Activated CD4-positive, alpha-beta T cell treated with anti-CD3 and anti-CD28 coated beads for 24 hours (primary cell): ENCODE measurements around the gene TGM4.

Experiments used
- DNase-seq, 2 donors: peaks; one replicate each; pipeline ENCODE4 v3.0.0-alpha.2; 2020; ENCODE audit warnings: low read depth in 2 of 2

The TGM4 gene

DNA sequence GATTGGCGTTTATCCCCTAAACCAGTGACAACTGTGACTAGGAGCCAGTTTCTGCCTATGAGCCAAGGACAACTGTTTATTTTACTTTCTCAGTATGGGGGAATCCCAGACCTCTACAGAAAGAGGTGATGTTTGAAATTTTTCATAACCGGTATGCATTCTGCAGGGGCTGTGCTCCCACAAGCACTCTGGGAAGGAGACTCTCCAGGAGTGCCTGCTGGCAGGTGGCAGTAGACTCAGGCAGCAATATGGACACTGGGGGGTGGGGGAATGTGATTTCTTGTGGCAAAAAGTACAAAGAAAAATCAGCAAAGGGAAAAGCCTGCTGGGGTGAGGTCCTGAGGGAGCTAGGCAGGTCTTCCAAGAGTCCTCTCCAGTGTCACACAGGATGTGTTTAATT, 5.9 kb downstream of the TGM4 start:
- no peak for DNase-seq

- DNase-seq: no peak
These were observed 9.0 kb downstream of the TGM4 start for GRCh38 chr3:44883213-44883955.

DNA sequence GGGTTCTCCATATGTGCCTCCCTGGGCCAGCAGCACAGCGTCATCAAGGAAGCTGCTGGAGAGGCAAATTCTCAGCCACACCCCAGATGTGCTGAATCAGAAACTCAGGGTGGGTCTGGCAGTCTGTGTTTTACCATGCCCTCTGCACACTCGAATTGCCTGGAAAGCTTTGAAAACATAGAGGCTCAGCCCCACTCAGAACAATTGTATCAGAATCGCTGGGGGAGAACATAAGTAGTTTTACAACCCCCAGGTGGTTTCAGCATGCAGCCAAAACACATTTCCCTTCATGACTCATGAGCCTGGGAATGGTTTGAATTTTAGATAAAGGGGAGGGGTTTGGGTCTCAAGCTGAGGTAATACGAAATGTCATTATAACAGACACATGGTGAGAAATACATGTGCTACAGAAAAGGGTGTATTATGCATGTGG, 9.6 kb downstream of the TGM4 start:
- no peak for DNase-seq

GRCh38 chr3:44885618-44886017, 11.2 kb downstream of the TGM4 start:
- no peak for DNase-seq

DNA sequence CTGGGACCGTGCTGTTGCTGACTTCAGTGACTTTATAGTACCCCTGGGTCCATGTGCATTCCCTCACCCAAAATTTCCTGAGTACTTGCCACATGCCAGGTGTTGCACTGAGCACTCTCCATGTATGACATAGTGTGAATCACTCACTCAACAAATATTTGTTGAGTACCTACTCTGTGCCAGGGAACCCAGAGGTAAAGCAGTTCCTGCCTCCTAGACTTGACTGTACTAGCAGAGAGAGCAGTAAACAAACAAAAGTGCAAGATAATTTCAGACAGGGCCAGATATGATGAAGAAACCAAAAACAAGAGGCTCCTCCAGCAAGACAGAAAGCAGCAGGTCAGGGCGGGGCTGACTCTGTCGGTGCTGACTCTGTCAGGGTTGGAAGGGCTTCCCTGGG, 12.2 kb downstream of the TGM4 start:
- no peak for DNase-seq

DNA sequence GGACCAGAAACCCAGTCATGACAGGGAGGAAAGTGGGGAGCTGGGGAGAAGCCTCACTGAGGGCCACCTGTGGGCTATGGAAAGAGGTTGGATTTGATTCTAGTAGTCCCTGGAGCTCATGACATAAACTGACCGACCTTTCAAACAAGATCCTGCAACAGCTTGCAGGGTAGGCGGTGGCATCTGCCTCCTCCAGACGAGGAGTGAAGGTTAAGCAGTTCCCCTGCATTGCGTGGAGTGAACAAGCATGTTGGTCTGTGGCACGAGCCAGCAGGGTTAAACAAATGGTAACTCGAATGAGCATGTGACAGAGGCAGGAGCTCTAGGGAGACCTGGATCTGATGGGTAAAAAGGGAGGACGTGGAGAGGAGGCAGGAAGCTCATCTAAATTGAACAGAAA, 12.7 kb downstream of the TGM4 start:
- DNase-seq: no peak

DNA sequence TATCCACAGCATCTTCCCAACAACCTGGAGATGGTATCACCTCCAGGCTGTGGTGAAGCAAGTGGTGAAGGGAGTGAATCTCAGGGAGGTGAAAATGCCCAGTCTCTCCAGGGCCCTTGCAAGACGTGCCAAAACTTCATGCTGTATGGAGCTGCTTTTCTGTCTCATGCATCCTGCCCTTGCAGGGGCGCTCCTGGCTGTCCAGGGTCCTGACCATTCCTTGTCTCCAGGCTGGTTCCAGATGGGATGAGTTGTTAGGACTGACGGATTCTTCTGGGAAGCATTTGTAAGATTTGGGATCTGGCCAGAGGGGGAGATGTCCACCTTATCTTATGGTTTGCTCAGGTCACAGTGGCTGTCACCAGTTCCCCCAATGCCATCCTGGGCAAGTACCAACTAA, 15.8 kb downstream of the TGM4 start:
- no peak for DNase-seq

GRCh38 chr3:44890852-44891251, 16.4 kb downstream of the TGM4 start:
- DNase-seq: no peak

DNA sequence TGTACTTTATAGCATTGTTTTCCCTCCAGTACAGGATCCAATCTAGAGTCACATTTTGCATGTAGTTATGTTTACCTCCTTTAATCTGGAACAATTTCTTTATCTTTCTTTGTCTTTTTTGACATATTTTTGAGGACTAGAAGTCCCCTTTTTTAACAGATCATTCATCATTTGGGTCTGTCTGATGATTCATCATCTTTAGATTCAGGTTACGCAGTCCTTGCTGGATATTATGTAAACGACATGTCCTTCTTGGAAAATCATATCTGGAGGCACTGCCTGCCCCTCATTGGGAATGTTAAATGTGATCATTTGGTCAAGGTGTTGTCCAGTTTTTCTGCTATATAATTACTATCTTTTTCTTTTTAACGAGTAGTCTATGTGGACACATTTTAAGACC, 18.3 kb downstream of the TGM4 start:
- no peak for DNase-seq

- DNase-seq: no peak
These were observed 18.7 kb downstream of the TGM4 start for GRCh38 chr3:44893097-44893496.

- no peak for DNase-seq
These were observed 20.1 kb downstream of the TGM4 start for GRCh38 chr3:44894485-44894884.

- DNase-seq: no peak
These were observed 22.0 kb downstream of the TGM4 start for GRCh38 chr3:44896440-44896839.

- no peak for DNase-seq
These were observed 25.4 kb downstream of the TGM4 start for GRCh38 chr3:44899683-44900367.

GRCh38 chr3:44902628-44903027, 28.2 kb downstream of the TGM4 start:
- no peak for DNase-seq

- DNase-seq: no peak
These were observed 28.9 kb downstream of the TGM4 start for GRCh38 chr3:44903314-44903713.

- no peak for DNase-seq
These were observed 29.3 kb downstream of the TGM4 start for GRCh38 chr3:44903751-44904150.

DNA sequence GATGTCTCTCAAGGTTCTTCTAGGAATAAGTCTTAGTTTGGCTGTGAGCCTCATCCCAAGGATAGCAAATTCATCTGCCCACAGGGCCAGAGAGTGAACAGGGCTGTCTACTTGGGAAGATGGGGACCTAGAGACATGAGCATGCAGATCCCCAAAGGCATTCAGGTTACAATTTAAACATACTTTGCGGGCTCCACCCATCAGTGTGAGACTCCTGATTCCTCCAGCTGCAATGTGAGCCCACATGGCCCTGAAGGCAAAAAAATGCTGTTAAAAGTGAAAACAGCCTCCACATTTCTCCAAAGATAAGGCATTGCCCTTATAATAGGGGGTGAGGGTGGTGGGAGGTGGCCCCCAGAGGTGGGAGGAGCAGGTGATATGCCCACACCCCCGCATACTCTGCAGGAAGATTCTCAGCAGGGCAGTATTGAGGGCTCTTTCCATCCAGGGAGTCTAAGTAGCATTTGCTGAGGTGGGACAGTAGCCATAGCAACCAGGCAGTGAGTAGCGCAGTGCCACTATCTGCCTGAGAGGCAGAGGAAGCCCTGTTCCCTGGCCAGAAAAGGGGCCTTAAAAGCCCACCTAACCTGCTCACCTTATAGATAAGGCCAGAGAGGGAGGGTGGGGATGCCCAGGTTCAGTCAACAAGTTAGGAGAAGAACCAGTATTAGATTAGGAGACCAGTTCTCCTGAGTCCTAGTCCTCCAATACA, 31.2 kb downstream of the TGM4 start:
- no peak for DNase-seq

GRCh38 chr3:44906997-44907396, 32.6 kb downstream of the TGM4 start:
- DNase-seq: no peak

DNA sequence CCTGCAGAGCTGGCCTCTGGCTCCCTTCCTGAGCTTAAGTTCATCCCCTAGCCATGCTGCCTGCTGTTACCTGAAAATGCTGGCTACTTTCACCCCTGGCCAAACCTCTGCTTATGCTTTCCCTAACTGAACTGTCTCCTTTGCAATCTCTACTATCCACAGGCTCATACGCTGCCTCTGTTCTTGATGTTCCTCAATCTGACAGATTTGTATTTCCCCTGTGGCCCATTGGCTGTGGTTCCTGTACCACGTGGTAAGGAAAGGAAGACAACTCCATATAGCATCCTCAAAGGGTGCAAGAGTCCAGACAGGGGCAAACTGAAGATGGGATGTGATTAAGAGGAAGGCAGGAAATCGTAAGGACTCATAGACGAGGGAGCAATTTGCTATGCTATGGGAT, 33.2 kb downstream of the TGM4 start:
- no peak for DNase-seq

DNA sequence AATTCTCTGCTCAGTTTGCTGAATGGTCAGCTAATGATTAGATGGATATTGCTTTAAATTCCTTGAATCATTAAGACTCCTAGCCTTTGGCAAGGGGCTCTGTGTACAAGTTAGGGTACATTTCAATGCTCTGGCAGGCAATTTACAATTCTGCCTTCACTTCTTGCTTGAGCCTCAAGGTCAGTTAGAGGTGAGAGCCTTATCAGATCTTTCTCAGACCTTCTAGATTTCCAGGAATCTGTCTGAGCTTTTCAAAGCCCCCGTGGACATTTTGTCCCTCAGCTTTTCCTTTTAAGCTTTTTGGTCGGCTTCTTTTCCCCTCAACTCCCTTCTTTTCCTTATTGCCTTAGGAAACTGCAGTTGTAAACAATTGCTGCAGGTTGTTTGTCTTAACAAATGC, 34.7 kb downstream of the TGM4 start:
- no peak for DNase-seq

GRCh38 chr3:44910693-44911092, 36.3 kb downstream of the TGM4 start:
- no peak for DNase-seq

- DNase-seq: peak; percentile 37 to 56
These were observed 39.6 kb downstream of the TGM4 start for GRCh38 chr3:44913868-44914468.

DNA sequence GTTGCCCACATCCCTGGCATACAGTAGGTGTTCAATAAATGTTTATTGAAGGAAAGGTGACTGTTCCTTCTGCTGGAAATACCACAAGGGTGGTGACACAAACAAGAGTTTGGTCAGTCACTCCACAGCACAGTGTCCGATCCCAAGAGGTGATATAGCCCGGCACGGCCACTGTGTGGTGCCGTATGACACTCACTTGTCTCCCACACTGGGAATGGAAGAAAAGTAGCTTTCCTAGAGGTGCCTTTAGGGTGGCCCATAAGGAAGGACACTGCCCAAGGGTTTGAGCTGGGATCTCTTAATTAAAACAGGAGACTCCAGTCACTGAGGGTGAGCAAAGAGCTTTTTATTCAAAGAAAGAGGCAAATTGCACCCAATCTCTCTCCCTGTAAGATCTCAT, 40.5 kb downstream of the TGM4 start:
- DNase-seq: no peak
